Fibroblast of lung (primary cell): ENCODE measurements around the gene GDF11. TPM values are rescaled to one million over a fixed set of nuclear protein-coding genes. Genes with fewer than 3 reads are reported as not detected.

Experiments
- DNase-seq, 2 donors: peaks; one replicate each; pipeline versions ENCODE4 v3.0.0 to v3.0.0-alpha.2; 2010; ENCODE audit warnings: low read depth in 2 of 2
- H2AFZ ChIP-seq: 2 replicates; pipeline ENCODE4 v1.5.1; 2012; ENCODE audit warnings: low read length, control low read depth, inconsistent platforms
- H3K27ac ChIP-seq: 2 replicates; pipeline ENCODE4 v1.5.1; 2011; ENCODE audit warnings: low read length, control low read depth; ENCODE audit not compliant: insufficient read depth
- H3K27me3 ChIP-seq: 2 replicates; pipeline ENCODE4 v1.5.1; 2011; ENCODE audit warnings: mild to moderate bottlenecking, low read length; ENCODE audit not compliant: control insufficient read depth, insufficient read depth
- H3K36me3 ChIP-seq: 2 replicates; pipeline ENCODE4 v1.5.1; 2011; ENCODE audit warnings: low read length; ENCODE audit not compliant: control insufficient read depth, insufficient read depth
- H3K4me1 ChIP-seq: 2 replicates; pipeline ENCODE4 v1.5.1; 2011; ENCODE audit warnings: low read length; ENCODE audit not compliant: control insufficient read depth, insufficient read depth; ENCODE audit errors: extremely low read depth
- H3K4me2 ChIP-seq: 2 replicates; pipeline ENCODE4 v1.5.1; 2011; ENCODE audit warnings: low read length, control low read depth; ENCODE audit not compliant: insufficient read depth; ENCODE audit errors: extremely low read depth
- H3K4me3 ChIP-seq, 4 experiments: fragments of 200-600 bp in 1 of 4; sonication (generic) in 1 of 4; replicated peaks in 1 of 4; 2 replicates each; pipeline ENCODE4 v1.5.1; 2011 to 2016; ENCODE audit warnings: low read length in 4 of 4, low read depth in 3 of 4, mild to moderate bottlenecking in 3 of 4, control low read depth in 2 of 4, inconsistent platforms in 1 of 4, mixed read lengths in 1 of 4; ENCODE audit not compliant: insufficient read depth in 1 of 4; ENCODE audit errors: control extremely low read depth in 1 of 4
- H3K79me2 ChIP-seq: 2 replicates; pipeline ENCODE4 v1.5.1; 2012; ENCODE audit warnings: mild to moderate bottlenecking, low read length, inconsistent platforms; ENCODE audit not compliant: control insufficient read depth, insufficient read depth
- H3K9ac ChIP-seq: 2 replicates; pipeline ENCODE4 v1.5.1; 2011; ENCODE audit warnings: mild to moderate bottlenecking, low read length, control low read depth; ENCODE audit not compliant: insufficient read depth
- H3K9me3 ChIP-seq: 2 replicates; pipeline ENCODE4 v1.5.1; 2012; ENCODE audit warnings: low read depth, low read length; ENCODE audit not compliant: control insufficient read depth, insufficient read depth
- H4K20me1 ChIP-seq: 2 replicates; pipeline ENCODE4 v1.5.1; 2011; ENCODE audit warnings: low read length; ENCODE audit not compliant: control insufficient read depth, insufficient read depth; ENCODE audit errors: extremely low read depth
- EZH2 ChIP-seq: IDR thresholded peaks from 2 replicates; pipeline ENCODE4 v1.5.1; 2012; ENCODE audit warnings: low read length, control low read depth, mild to moderate bottlenecking; ENCODE audit errors: missing control alignments
- polyA plus RNA-seq, 2 donors: library from polyadenylated mRNA; depleted of rRNA in 1 of 2; stranded (reverse) in 1 of 2; unstranded in 1 of 2; fragments of >200 nt; gene quantifications; 2 replicates each; pipeline ENCODE4 v1.2.1, GENCODE V29; 2011 to 2012; ENCODE audit warnings: missing spikeins in 1 of 2
- total RNA-seq: library from RNA; depleted of rRNA; stranded (reverse); fragments of >200 nt; gene quantifications from 2 replicates; pipeline ENCODE4 v1.2.1, GENCODE V29; 2014
- TF ChIP-seq, protein P1 (sequence below), 2 donors: IDR thresholded peaks in 1 of 2; conservative IDR thresholded peaks in 1 of 2; 1 replicate in 1 of 2; 2 replicates in 1 of 2; pipeline ENCODE4 v1.5.1; 2011 to 2012; ENCODE audit warnings: low read length in 2 of 2, control low read depth in 1 of 2, inconsistent platforms in 1 of 2, low read depth in 1 of 2, mild to moderate bottlenecking in 1 of 2

The GDF11 gene
- total and polyA plus RNA-seq, 2 donors (not counting 1 experiment from before 2014, with no cell fraction given), result 4.3 to 9.4 TPM

GRCh38 chr12:55741931-55742680 lies 816 bp upstream of the GDF11 start:
- no peaks in the 10 kb centered on the region for H3K79me2 ChIP-seq
- peak overlapping the region in 3 of 4 experiments; percentile 52 to 59 (median 55) for H3K4me3 ChIP-seq
- H3K9ac ChIP-seq, result no peak overlapping the region
- H3K9me3 ChIP-seq, result no peaks in the 10 kb centered on the region
- H3K27me3 ChIP-seq, result no peaks in the 10 kb centered on the region
- H3K4me2 ChIP-seq, result peak overlapping the region; percentile 84
- H2AFZ ChIP-seq, result peak overlapping the region; percentile 80
- no peaks in the 10 kb centered on the region for H4K20me1 ChIP-seq
- H3K4me1 ChIP-seq, result peaks cover 24% of the 10 kb centered on the region
- DNase-seq, result no peak
- TF ChIP-seq EZH2, result no peak
- TF ChIP-seq, protein P1, sequence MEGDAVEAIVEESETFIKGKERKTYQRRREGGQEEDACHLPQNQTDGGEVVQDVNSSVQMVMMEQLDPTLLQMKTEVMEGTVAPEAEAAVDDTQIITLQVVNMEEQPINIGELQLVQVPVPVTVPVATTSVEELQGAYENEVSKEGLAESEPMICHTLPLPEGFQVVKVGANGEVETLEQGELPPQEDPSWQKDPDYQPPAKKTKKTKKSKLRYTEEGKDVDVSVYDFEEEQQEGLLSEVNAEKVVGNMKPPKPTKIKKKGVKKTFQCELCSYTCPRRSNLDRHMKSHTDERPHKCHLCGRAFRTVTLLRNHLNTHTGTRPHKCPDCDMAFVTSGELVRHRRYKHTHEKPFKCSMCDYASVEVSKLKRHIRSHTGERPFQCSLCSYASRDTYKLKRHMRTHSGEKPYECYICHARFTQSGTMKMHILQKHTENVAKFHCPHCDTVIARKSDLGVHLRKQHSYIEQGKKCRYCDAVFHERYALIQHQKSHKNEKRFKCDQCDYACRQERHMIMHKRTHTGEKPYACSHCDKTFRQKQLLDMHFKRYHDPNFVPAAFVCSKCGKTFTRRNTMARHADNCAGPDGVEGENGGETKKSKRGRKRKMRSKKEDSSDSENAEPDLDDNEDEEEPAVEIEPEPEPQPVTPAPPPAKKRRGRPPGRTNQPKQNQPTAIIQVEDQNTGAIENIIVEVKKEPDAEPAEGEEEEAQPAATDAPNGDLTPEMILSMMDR (conservative IDR thresholded peaks at IDR 0.05 in 1 of 2, IDR thresholded peaks at IDR 0.05 in 1 of 2; ENCODE audit: low read depth in 1 of 2, low read length in 2 of 2), result no peak
- no peaks in the 10 kb centered on the region for H3K36me3 ChIP-seq
- peak overlapping the region; percentile 22 for H3K27ac ChIP-seq

DNA sequence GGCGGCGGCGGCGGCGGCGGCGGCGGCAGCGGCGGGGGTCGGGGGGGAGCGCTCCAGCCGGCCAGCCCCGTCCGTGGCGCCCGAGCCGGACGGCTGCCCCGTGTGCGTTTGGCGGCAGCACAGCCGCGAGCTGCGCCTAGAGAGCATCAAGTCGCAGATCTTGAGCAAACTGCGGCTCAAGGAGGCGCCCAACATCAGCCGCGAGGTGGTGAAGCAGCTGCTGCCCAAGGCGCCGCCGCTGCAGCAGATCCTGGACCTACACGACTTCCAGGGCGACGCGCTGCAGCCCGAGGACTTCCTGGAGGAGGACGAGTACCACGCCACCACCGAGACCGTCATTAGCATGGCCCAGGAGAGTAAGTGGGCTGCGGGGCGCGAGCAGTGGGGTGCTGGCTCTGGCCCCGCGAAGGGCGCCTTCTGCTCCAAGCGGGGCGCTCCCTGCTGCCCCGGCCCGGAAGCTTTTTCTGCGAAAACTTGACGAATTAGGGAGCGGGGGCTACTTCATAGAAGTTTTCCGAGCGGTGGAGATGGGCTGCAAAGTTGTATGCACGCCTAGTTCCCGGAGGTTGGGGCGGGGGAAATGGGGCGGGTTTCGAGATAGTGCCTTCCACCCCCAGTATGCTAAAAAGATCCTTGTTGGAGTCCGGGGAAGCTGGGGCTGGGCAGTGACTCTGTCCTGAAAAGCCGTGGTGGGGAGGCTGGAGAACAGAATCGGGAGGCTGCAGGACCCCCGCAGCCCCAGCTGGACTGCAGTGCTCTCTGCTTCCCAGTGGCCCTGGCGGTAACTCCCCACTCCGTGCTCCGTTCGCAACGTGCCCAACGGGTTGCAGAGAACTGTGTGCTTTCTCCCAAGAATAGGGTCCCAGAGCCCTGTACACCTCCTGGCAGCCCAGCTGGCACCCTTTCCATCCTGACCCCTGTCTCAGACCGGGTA lies 751 bp downstream of the GDF11 start:
- Histone ChIP-seq H4K20me1 (no peaks in the 10 kb centered on the region), H3K27ac (peak overlapping the region; percentile 24), H3K79me2 (no peaks in the 10 kb centered on the region), H3K4me2 (peak overlapping the region; percentile 96), H3K36me3 (no peaks in the 10 kb centered on the region), H3K4me1 (peaks cover 16% of the 10 kb centered on the region), H3K4me3 (peak overlapping the region; percentile 70 to 83 (median 74)), H3K27me3 (no peaks in the 10 kb centered on the region), H3K9me3 (no peaks in the 10 kb centered on the region), H2AFZ (peak overlapping the region; percentile 50), H3K9ac (peak overlapping the region; percentile 63)
- TF ChIP-seq, protein P1 (conservative IDR thresholded peaks at IDR 0.05 in 1 of 2, IDR thresholded peaks at IDR 0.05 in 1 of 2; ENCODE audit: low read depth in 1 of 2, low read length in 2 of 2), result no peak
- TF ChIP-seq EZH2, result no peak
- DNase-seq, result peak; percentile 70 to 74
